Measurements from ENCODE around the gene CACNA1D.

The CACNA1D gene

GRCh38 chr3:53811143-53811927, 316.9 kb downstream of the CACNA1D start:
- FAIRE-seq, result no peak

GRCh38 chr3:53812434-53812833, 318.0 kb downstream of the CACNA1D start:
- no peak for FAIRE-seq

DNA sequence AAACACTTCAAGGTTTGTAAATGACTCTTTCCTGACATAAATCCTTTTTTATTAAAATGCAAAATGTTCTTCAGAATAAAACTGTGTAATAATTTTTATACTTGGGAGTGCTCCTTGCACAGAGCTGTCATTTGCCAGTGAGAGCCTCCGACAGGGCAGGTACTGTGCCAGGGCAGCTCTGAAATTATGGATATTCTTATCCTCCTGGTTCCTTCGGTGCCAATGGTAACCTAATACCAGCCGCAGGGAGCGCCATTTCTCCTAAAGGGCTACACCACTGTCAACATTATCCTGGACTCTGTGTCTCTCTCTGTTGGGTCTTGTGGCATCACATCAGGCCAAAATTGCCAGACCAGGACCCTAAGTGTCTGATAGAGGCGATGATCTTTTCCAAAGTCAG, 318.8 kb downstream of the CACNA1D start:
- no peak for FAIRE-seq

DNA sequence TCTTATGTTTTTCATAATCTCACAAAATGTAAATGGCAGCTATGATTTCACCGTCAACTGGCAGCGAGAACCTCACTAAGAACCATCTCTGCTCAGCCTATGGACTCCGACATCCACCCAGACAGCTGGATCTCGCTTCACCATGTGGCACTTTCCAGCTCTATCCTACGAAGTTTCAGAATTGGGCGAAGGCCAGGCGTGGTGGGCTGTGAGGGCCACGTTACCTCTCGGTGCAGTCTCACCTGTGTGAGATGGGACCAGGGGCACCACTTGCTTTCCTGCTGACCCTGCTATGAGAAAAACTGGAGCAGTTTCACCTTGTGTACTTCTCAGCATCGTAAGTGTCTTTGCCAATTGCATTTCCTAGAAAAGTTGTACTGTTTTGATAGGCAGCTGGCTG, 319.5 kb downstream of the CACNA1D start:
- FAIRE-seq, result no peak

- no peak for FAIRE-seq
Observed at GRCh38 chr3:53815067-53815466, 320.7 kb downstream of the CACNA1D start.

GRCh38 chr3:53815651-53816050, 321.2 kb downstream of the CACNA1D start:
- no peak for FAIRE-seq

- FAIRE-seq, result no peak
Observed at GRCh38 chr3:53816425-53816824, 322.0 kb downstream of the CACNA1D start.

DNA sequence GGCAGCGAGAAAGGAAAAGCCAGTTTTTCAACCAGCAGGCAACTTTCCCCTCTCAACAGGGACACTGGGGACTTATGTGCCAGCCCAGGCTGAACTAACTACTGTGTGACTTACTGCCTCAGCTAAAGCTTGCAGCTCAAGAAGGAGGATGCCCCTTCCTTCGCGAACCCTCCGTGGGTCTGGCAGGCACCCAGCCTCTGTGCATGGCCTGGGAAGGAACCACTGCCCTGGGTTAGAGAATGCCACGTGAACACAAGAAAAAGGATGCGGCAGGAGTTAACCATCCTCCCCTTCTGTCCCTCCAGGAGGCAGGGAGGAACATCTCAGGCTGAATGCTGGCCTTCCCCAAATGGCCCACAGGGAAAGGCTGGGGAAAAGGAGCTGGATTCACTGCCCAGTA, 322.8 kb downstream of the CACNA1D start:
- no peak for FAIRE-seq

DNA sequence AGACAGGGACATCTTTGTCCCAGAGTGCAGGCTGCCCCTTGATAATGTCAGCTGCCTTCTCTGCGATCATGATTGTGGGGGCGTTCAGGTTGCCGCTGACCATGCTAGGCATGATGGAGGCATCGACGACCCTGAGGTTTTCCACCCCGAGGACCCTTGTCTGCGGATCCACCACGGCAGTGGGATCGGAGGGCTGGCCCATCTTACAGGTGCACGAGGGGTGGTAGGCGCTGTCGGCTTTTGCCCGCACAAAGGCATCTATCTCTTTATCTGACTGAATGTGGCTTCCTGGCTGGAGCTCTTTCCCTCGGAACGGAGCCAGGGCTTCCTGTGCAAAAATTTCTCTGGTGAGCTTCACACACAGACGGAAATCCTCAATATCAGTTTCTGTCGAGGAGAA, 323.4 kb downstream of the CACNA1D start:
- no peak for FAIRE-seq

- FAIRE-seq, result no peak
Observed at GRCh38 chr3:53818221-53819162, 324.1 kb downstream of the CACNA1D start.

DNA sequence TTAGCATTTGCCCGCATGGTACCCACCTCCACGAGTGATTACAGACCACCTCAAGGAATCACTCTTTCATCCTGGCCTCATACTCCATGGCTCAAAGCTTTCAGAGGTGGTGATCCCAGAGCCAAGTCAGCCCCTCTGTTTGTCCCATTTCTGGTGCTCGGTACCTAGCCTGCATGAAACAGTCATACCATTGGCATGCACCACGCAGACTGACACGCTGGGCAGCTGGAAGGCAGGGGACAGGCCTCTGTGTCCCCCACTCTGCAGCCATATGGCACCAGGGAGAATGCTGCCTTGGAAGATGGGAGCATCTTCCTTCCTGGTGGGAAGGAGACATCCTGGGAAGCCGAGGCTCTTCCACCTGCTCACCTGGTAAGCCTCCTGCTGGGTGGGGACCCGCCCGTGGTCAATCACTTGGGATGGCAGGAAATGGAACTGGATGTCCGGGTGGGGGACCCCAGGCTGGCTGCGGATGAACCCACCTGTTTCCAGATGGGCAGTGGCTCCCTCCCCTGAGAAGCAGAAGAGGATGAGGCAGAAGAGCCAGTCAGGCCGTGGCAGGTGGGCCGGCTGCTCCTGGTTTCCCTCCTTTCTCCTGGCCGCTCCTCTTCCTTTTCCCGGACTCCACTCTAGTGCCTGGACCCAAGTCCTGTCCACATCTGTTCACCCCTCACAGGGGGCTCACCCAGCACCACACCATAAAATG, 324.9 kb downstream of the CACNA1D start:
- FAIRE-seq, result no peak

DNA sequence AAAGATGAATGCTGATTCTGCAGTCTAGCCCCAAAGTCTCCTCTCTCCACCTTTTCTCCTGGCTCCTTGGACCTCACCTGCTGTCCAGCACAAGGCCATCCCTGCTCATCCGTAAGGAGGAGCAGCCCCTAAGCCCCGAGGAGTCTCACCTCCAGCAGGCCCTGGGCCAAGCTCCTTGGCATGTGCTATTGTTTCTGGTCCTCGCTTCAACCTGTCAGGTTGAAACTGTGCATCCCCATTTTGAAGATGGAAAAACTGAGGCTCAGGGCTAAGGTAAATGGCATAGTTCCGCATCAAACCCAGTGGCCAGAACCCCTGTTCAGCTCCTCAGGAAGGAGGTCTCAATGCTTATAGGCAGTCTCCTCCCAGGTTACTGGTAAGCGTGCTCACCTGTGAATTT, 325.7 kb downstream of the CACNA1D start:
- no peak for FAIRE-seq

- FAIRE-seq, result no peak
Observed at GRCh38 chr3:53820756-53821580, 326.6 kb downstream of the CACNA1D start.

GRCh38 chr3:53821631-53822121, 327.3 kb downstream of the CACNA1D start:
- FAIRE-seq, result no peak

GRCh38 chr3:53822331-53822741, 327.9 kb downstream of the CACNA1D start:
- FAIRE-seq, result no peak

GRCh38 chr3:53823026-53823955, 328.9 kb downstream of the CACNA1D start:
- no peak for FAIRE-seq

- no peak for FAIRE-seq
Observed at GRCh38 chr3:53823956-53824657, 329.7 kb downstream of the CACNA1D start.

GRCh38 chr3:53824795-53825194, 330.4 kb downstream of the CACNA1D start:
- FAIRE-seq, result no peak

DNA sequence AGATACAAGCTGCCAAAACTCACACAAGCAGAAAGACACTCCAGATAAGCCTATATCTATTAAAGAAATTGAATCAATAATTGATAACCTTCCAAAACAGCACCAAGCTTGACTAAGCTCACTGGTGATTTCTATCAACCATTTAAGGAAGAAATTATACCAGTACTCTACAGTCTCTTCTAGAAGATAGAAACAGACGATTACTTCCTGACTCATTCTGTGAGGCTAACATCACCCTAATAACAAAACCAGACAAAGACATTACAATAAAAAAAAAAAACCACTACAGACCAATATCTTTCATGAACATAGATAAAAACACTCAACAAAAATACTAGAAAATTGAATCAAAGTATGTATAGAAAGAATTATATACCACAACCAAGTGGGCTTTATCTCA, 331.6 kb downstream of the CACNA1D start:
- no peak for FAIRE-seq

GRCh38 chr3:53828581-53828980, 334.2 kb downstream of the CACNA1D start:
- no peak for FAIRE-seq
